ENCODE measurements around the gene P4HB.
"Not testable (repeated sequence)": the region's sequence is repeated elsewhere in the genome, so short reads cannot be mapped to it uniquely, and the experiment has no call there.

The P4HB gene

DNA sequence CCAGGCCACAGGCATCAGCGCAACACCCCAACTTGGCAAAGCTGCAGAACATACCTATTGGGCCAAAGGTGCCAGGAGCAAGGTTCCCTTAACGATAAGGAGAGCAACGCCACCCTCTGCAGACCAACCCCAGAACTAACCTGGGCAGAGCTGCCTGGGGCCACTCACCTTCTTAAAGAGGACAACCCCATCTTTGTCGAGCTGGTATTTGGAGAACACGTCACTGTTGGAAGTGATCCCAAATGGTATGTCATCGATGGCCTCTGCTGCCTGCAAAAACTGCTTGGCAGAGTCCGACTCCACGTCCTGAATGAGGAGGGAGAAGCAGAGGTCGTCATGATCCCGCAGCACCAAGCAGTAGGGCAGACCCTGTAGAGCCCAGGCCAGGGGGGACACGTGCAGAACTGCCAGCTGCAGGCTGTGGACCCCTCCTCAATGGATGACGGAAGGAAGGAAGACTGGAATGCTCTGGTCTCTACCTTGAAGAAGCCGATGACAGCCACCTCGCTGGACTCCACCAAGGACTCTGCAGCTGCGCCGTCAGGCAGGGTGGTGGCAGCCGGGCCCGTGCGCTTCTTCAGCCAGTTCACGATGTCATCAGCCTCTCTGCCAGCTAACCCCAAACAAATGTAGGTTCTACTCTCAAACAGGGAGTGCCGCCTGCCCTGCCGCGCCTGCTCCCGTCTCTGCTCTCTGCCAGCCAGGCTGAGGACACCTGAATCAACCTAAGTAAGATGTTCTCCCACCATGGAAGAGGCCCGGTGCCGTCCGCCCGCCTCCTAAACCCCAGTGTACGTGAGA is 5.2 kb downstream of the P4HB start:
- Histone ChIP-seq H3K27ac (peak overlapping the region in 12 of 21 experiments; percentile 6 to 82 (median 42)), H3K4me3 (no peak overlapping the region)

DNA sequence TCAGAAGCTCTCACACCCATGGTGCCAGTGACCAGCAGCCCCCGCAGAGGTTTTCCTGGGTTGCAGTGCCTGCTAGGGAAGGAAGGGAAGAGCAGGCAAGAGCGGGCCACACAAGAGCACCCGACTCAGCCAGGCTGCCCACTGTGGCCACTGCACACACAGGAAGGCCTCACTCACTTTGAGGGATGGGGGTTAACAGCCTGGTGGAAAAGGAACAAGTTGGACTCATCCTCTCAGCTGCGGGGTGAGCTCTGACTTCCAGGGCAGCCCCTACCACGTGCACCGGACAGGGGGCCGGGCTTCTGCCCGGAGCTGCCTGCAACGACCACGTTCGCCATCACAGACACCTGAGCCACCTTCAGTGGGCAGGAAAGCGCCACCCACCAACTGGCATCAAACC is 8.1 kb downstream of the P4HB start:
- Histone ChIP-seq H3K27ac (no peak overlapping the region), H3K4me3 (no peak overlapping the region)

DNA sequence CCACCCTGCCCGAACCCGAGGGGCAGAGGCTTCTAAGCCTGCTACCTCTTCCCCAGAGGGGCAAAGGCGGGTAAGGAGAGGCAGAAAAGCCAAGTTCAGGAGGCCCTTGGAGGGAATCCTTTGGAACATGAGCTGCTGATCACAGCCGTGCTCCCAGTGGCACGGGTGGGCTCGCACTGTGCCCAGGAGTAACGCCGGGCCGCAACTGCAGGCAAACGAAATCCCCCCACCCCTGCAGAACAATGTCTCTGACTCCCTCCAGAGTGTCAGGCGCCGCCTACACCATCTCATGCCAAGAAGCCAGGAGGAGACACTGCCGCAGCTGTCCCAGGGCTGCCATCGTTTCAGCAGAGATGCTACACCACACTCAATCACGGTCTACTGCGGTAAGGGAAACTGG is 8.9 kb downstream of the P4HB start:
- no peak overlapping the region for H3K27ac ChIP-seq
- no peak overlapping the region for H3K4me3 ChIP-seq

GRCh38 chr17:81849457-81849856 is 10.9 kb downstream of the P4HB start:
- no peak overlapping the region for H3K4me3 ChIP-seq
- H3K27ac ChIP-seq, result no peak overlapping the region

DNA sequence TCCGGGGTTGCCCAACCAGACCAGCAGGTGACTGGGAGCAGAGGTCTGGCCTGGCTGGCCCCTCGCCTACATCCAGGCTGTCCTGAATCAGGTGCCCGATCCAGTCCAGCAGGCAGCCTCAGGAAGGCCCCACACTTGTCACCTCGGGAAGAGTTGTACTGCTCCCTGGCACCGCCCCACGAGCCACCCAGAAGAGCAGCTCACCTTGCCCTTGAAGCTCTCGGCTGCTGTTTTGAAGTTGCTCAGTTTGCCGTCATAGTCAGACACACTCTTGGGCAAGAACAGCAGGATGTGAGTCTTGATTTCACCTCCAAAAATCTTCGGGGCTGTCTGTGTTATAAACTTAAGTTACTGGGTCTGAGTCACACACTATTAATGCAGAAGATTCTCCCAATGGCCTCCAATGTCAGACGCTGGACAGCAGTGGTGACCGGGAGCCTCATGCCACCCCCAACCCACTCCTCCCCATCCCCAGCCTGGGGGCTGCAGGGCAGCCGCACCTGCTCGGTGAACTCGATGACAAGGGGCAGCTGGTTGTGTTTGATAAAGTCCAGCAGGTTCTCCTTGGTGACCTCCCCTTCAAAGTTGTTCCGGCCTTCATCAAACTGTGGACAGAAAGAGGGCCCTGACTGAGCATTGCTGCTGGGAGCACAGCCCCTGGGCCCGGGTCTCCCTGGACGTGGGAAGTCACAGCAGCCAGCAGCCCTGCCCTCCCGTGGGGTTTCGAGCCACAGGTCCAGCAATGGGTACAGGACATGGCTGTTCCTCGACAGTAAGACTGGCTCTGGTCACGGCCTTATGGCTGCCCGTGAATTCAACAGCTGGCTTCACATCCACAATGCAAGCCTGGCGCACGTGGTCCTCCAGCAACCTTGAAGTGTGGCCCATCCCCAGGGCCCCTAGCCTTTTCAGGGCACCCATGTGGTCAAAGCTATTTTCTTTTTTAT is 13.3 kb downstream of the P4HB start:
- Histone ChIP-seq H3K27ac (no peak overlapping the region), H3K4me3 (no peak overlapping the region)

DNA sequence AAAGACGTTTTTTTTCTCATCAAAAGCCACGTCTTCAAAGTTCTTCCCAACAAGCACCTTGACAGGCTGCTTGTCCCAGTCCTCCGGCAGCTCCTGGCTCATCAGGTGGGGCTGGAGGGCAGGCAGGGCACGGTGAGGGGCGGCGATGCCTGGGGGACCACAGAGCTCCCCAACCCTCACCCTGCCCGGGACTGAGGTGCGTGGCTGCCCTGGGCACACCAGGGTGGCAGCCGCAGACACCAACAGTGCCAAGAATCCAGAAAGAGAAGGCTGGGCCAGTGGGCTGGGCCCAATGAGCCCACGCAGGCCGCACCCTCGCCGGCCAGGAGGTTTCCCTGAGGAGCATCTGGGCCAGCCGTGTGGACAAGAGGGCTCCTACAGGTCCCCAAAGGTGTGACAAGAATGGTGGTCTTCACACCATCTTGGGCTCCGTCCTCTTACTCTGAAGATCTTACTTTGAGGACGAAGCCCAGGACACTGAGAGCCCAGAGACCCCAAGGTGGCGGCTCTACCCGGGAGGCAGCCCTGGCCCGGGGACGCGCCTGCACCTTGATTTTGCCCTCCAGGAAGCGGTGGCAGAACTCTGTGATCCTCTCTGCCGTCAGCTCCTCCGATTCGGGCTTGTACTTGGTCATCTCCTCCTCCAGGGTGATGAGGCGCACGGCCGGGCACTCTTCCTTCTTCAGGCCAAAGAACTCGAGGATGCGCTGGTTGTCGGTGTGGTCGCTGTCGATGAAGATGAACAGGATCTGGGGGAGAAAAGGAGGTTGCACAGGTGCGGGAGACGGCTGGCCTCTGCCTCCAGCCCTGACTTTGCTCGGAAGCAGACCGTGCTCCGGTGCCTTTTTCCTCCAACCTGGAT is 14.2 kb downstream of the P4HB start:
- Histone ChIP-seq H3K4me3 (no peak overlapping the region), H3K27ac (no peak overlapping the region)

DNA sequence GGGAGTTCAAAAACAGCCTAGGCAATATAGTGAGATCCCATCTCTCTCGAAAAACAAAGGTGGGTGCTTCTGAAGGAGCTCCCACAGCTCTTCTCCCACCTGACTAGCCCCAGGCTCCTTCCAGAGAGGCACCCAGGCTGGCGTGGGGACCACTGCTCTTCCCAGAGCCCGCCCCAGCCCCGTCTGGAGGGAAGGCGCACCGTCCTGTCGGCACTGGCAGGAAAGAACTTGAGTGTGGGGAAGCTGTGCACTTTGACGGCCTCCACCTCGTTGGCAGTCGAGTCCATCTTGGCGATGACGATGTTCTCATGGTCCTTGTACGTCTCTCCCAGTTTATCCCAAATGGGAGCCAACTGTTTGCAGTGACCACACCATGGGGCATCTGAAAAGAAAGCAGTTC is 15.0 kb downstream of the P4HB start:
- Histone ChIP-seq H3K27ac (peak overlapping the region in 1 of 21 experiments; percentile 5), H3K4me3 (no peak overlapping the region)

- H3K27ac ChIP-seq, result peak overlapping the region in 1 of 21 experiments; percentile 11
- H3K4me3 ChIP-seq, result no peak overlapping the region
These were observed 15.4 kb downstream of the P4HB start for GRCh38 chr17:81844887-81845286.

DNA sequence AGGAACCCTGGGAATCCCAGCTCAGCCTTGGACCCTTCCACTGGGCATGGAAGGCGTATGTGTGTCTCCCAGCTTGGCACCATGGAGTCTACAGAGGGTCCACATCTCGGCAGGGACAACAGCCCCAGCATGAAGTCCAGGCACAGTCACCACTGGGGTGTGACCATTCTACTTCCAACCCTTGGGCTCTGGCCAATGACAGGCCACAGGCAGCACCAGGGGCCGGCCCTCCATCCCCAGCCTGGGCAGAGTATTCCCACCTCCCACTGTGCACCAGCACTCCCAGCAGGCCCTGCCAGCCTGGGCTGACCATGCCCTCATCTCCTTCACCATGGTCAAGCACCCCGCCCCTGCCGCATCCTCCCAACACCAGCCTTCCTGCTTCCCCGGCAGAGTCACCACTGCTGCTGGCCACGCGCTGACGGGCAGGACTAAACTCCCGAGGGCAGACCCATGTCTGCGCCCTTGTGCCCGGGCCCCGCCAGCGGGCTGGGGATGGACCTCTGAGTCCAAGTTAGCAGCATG is 15.9 kb downstream of the P4HB start:
- Histone ChIP-seq H3K27ac (peak overlapping the region in 1 of 21 experiments; percentile 11), H3K4me3 (no peak overlapping the region)

- H3K4me3 ChIP-seq, result no peak overlapping the region
- H3K27ac ChIP-seq, result peak overlapping the region in 1 of 21 experiments; percentile 82
These were observed 16.5 kb downstream of the P4HB start for GRCh38 chr17:81843713-81844326.

GRCh38 chr17:81842725-81843504 is 17.4 kb downstream of the P4HB start:
- H3K4me3 ChIP-seq, result no peak overlapping the region
- H3K27ac ChIP-seq, result peak overlapping the region in 12 of 21 experiments; percentile 2 to 82 (median 66)

DNA sequence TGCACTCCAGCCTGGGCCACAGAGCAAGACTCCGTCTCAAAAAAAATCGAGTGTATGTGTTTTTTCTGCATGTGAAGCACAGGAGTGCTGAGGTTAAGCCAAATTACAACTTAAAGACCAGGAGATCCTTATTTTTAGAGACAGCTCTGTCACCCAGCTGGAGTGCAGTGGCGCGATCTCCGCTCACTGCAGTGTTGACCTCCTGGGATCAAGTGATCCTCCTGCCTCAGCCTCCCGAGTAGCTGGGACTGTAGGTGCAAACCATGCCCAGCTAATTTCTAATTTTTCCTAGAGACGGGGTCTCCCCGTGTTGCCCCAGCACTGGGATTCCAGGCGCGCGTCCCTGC is 18.0 kb downstream of the P4HB start:
- H3K27ac ChIP-seq, result peak overlapping the region in 17 of 21 experiments; percentile 16 to 88 (median 77)
- no peak overlapping the region for H3K4me3 ChIP-seq

DNA sequence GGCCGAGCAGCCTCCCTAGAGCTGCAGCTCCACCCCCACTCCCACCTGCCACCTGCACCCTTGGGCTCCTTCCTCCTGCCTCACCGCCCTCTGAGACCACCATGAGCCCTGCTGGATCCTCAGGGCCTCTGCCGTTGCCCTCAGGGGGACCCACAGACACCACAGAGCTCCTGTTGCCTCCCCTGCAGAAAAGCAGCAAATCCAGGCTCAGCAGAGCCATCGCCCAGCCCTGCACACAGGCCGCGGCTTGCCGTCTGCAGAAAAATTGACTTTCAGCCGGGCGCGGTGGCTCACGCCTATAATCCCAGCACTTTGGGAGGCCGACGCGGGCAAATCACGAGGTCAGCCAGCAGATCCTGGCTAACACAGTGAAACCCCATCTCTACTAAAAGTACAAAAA is 18.5 kb downstream of the P4HB start:
- peak overlapping the region in 20 of 21 experiments; percentile 37 to 88 (median 80) for H3K27ac ChIP-seq
- peak overlapping the region in 1 of 7 experiments; percentile 7 for H3K4me3 ChIP-seq

GRCh38 chr17:81840826-81841778 is 19.2 kb downstream of the P4HB start:
- H3K27ac ChIP-seq, result peak overlapping the region in 20 of 21 experiments; percentile 37 to 88 (median 80)
- peak overlapping the region in 1 of 7 experiments; percentile 7 for H3K4me3 ChIP-seq

DNA sequence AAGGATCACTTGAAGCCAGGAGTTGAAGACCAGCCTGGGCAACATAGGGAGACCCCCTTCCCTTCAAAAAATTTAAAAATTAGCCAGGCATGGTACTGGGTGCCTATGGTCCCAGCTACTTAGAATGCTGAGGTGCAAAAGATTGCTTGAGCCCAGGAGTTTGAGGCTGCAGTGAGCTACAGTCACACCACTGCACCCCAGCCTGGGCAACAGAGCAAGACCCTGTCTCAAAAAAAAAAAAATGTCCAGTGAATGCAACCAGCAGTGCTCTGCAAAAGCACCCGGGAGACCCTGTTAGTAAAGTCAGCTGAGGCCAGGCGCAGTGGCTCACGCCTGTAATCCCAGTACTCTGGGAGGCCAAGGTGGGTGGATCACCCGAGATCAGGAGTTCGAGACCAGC is 20.3 kb downstream of the P4HB start:
- peak overlapping the region in 8 of 21 experiments; percentile 37 to 87 (median 82) for H3K27ac ChIP-seq
- not testable (repeated sequence) for H3K4me3 ChIP-seq

GRCh38 chr17:81839301-81839700 is 21.0 kb downstream of the P4HB start:
- peak overlapping the region in 7 of 21 experiments; percentile 11 to 82 (median 43) for H3K27ac ChIP-seq

GRCh38 chr17:81838753-81839255 is 21.5 kb downstream of the P4HB start:
- peak overlapping the region in 7 of 21 experiments; percentile 11 to 82 (median 43) for H3K27ac ChIP-seq
- H3K4me3 ChIP-seq, result no peak overlapping the region

More at GRCh38 chr17:81839301-81839700, 21.0 kb downstream of the P4HB start:
- no peak overlapping the region for H3K4me3 ChIP-seq

Data from skin epidermis (tissue), 12 donors.